KBM-7 (cell line): ENCODE measurements around the gene FUT7.
A peak's percentile ranks its signal among the peaks of the same experiment; 100 is the strongest.

Experiments
- DNase-seq: peaks from one replicate; pipeline ENCODE4 v3.0.0-alpha.2; 2015
- in situ Hi-C: fragments of 300-500 bp; cut with MboI; formaldehyde crosslinking; loops from 2 replicates; pipeline ENCODE4 v1.14.3; 2020; ENCODE audit warnings: low sequenced_read_pairs, low pct_unique_long_range_greater_than_20kb, mixed read lengths

FUT7 gene

DNA sequence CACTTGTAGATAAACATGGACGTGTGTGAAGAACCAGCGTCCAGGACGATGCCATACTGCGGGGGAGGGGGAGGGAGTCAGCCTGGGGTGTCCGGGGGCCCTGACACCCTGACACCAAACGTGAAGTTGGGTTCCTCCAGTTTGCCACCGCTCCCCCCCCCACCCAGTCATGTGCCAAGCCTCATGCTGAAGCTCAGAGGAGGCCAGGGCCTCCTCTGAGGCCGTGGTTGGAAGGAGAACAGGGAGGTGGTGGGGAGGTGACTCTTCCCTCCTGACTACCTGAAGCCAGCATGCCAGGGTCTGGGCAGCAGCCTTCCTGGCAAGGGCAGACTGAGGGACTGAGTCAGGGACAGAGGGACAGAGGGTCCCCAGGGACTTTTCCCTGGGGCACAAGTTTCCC lies 20.4 kb upstream of the FUT7 start:
- in situ Hi-C loops = no loop called here
- no peak for DNase-seq

DNA sequence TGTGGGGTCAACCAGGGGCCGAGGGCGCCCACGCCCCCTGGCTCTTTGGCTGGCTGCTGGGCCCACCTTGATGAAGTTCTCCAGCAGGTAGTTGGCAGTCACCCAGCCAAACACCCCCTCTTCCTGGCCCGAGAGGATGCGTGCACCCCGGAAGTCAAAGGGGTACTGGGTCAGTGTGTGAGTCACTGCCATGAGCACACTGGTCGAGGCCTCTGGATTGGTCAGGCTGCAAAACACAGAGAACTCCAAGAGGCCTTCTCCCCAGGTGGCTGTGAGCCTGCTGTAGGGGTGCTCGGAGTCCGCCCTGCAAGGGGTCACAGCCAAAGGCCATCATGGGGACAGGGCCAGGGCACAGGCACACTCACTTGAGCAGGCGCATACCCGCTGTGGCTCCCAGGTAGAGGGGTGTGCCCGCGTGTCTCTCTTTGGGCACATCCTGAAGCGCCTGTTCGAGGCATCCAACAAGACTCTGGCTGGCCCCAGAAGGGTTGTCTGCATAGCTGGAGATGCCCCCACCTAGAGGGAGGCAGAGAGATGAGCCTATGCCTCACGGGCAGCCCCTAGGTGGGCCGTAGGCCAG lies 19.3 kb upstream of the FUT7 start:
- in situ Hi-C loops = no loop called here
- DNase-seq = no peak

DNA sequence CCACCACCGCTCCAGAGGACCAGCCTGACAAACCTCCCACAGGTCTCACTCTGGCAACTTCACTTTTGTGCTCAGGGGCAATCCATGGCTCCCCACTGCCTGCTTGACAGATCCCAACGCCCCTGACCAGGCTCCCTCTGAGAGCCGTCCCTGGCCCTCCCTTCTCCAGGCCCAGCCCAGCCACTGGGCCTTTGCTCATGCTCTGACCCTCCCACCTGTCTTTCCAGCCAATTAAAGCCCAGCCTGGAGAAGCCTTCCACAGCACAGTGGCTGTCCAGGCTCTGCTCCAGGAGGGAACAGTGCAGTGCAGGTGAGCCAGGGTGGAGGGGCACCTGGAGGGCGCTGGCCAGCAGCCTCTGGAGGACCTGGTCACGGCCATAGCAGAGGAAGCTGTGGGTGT lies 18.7 kb upstream of the FUT7 start:
- DNase-seq = no peak
- in situ Hi-C loops = no loop called here

DNA sequence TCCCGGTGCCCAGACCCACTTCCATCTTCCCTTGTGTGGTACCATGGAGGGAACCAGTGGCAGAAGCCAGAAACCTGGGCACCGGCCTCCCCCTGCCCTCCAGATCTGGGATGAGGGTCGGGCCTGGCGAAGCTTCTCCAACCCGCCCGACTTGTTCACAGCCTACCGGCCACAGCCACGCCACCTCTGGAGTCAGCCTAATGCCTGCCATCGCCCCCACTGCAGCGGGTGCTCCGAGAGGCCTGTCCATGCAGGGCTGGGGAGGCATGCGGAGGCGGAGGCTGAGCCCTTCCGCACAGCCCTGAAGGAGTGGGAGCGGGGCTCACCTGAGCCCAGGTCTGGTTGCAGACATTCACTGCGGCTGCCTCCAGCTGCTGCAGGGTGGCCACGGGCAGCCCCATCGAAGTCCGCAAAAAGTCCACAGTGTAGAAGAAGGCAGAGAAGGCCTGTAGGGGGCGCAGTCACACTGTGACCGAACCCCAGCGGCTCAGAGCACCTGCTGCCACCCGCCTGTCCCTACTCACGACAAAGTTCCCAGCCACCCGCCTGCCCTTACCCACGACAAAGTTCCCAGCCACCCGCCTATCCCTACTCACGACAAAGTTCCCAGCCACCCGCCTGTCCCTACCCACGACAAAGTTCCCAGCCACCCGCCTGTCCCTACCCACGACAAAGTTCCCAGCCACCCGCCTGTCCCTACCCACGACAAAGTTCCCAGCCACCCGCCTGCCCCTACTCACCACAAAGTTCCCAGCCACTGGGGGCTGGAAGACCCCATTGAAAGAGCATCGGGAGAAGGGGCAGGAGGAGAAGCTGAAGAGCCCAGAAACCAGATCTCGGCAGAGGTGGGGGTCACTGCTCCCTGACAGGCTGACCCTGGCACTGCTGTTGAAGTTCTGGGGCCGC lies 17.9 kb upstream of the FUT7 start:
- DNase-seq = peak; percentile 76
- in situ Hi-C loops = no loop called here

DNA sequence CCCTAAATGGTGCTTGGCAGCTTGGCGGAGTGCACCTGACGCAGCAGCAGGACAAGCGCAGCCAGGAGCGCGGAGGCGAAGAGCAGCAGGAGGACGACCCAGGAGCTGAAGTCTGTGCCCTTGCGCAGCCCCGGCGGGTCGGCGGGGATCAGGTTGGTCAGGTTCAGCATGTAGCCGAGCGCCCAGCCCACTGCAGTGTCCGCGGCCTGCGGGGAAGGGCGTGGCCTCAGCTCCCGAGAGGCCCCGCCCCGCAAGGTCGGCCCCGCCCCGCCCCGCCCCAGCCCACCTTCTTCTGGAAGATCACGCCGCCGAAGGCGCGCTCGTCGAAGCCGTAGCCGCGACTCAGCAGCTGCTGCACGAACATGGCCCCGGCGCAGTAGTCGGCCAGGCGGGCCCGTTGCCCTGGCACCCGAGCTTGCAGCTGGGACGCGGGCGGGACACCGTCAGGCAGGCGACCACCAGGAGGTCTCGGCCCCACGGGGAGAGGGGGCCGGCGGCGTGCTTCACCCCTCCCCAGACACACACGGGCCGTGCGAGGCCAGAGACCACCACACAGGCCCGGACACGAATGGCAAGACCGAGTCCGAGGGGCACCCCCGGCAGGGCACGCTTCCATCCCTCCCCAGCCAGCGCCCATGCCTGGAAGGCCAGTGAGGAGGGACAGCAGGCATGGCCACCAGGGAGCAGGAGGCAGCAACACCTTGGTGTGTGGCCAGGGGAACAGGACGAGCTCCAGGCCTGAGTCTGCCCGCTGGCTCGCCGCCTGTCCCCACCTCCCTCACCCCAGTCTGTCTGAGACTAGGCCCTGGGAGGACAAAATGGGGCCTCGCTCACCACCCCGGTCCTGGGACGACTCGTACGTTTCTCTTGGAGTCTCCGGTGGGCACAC lies 17.0 kb upstream of the FUT7 start:
- DNase-seq = no peak
- in situ Hi-C loops = no loop called here

DNA sequence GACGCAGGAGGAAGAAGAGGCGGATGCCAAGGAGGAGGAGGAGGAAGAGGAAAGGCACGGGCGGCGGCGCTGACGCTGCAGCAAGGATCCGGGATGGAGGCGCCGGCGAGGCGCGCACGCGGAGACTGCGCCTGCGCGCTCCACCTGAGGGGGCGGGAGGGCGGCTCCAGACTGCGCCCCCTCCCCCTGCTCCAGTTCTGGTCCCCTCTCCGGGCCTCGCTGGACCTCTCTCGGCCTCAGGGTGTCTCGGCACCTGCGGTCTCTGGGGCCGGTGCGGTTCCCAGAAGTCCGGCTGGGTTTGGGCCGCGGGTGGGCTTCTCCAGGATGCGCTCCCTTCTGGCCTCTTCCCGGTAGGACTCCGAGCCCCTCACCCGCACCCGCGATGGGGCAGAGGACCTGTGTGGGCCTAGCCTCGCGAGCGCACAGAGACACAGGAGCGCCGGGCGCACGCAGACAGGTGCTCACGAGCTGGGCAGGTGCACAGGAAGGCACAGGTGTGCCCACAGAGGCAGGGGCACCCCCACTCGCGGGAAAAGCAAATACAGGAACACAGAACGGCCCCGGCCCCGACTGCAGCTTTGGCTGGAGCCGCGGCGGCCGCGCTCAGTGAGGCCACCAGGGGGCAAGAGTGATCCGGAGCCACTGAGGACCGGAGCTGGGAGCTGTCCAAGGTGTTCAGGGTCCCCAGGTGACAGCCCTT lies 14.3 kb upstream of the FUT7 start, which contains the start of gene NPDC1:
Gene NPDC1, minus strand, starts transcription at position 90 of the 700 bp plus-strand sequence. CDS start 188 bp downstream, outside the sequence.
- peak; percentile 90 for DNase-seq
- in situ Hi-C loops = no loop called here

DNA sequence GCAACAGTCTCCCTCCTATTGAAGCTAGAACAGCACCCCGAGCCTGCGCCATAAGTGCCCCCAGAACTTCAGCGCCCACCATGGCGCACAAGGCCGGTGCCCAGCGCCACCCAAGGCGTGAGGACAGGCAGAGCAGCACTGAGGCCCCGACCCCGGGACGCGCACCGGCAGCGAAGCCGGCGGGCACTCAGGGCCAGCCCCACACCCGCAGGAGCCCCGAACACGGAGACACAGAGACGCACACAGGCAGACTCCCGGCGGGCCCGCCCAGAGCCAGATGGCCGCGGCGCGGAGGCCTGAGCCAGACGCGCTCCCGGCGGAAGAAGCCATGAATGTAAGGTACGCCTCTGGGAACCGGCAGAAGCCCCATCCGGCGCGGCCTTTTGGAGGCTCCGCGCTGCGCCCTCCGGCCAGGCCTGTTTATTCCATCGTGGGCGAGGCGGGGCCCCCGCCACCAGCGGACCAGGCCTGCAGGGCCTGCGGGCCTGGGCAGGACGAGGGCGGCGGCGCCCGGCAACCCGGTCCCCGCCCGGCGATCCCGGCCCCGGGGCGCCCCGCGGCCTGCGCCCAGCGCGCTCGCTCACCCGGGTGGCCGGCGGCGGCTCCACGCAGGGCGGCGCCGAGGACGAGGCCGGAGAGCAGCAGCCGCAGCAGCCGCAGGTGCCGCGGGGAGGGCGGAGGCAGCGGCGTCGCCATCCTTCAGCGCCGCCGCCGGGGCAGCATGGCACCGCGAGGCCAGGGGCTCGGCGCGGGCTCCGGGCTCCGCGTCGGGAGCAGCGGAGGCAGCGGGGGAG lies 13.6 kb upstream of the FUT7 start:
- in situ Hi-C loops = no loop called here
- DNase-seq = no peak

DNA sequence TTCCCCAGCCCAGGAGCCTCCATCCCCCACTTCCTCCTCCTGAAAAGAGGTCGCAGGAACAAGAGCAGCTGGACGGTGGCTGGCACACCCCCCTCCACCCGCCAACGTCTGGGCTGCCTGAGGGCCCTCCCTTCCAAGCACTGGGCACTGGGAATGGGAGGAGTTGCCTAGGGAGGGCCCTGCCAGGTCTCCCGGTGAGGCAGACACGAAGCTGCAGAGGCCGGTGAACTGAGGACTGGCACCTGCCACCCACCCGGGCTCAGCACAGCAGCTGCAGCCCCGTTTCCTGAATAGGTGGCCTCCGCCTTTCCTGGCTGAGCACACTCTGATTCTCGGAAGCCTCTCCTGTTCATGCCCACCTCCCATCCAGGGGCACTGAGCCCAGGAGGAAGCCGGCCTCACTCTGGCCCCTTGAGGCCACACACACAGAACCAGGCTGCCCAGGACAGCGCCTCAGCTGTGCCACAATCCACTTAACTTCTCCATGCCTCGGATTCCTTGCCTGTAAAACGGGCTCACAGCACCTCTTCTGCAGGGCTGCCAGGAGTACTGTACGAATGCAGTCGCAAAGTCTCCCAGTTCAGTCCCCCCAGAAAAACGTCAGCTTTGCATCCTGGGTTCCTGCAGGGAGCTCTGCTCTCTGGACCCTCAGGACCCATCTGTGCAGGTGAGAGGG lies 12.8 kb upstream of the FUT7 start:
- in situ Hi-C loops = no loop called here

DNA sequence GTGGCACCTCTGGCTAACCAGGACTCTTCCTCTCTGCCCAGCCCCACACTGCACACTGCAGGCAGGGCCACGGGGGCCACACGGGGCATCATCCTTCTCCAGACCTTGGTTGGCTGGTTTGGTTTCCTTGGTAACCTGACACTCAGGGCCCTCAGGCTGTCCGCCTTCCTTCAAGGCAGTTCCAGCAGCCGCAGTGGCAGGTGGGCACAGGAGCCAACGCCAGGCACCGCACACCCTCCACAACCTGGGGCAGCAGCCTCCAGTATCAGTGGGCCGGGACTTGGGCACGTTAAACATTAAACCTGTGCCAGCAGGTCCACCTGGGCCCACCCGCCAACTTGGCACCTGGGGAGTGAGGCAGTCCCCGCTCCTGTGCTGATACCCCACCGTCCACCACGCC lies 12.1 kb upstream of the FUT7 start:
- DNase-seq = no peak
- in situ Hi-C loops = no loop called here

More for the DNA sequence above, 12.8 kb upstream of the FUT7 start:
- DNase-seq = peak; percentile 55

DNA sequence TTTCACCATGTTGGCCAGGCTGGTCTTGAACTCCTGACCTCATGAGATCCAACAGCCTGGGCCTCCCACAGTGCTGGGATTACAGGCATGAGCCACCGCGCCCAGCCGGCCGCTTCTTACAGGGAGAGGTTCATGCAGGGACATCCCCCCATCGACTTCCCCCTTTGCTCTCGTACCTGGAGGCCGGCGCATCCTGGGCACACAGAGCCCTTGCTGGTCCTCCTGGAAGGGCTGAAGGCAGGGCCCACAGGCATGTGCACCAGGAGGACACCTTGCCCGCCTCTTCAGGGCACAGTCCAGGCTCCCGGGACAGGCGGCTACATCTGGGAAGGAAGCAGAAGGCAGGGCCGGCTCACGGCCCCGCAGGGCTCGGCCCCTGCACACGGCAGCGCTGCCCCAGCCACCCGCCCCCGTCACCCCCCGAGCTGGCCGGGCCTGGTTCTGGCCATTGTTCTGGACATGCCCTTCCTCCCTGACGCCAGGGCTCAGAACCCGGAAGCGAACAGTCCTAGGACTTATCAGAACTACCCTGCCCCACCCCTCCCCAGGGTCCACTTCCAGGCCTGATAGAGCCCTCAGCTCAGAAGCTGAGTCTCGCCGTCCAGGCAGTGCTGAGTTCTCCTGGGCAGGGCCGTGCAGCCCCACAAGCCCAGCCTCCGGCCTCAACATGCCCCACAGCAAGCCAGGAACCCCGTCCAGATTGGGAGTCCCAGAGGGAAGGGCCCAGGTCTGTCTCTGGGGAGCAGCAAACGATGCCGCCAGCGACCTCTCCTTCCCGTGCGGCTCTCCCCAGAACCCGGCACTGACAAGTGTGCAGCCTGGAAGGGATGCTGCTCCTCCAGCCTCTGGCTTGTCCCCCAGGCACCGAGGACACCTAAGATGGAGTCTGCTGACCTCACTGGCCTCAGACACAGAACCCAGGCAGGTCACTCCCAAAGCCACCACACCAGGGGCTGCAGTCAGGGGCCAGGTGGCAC lies 11.2 kb upstream of the FUT7 start:
- in situ Hi-C loops = no loop called here
- DNase-seq = no peak

DNA sequence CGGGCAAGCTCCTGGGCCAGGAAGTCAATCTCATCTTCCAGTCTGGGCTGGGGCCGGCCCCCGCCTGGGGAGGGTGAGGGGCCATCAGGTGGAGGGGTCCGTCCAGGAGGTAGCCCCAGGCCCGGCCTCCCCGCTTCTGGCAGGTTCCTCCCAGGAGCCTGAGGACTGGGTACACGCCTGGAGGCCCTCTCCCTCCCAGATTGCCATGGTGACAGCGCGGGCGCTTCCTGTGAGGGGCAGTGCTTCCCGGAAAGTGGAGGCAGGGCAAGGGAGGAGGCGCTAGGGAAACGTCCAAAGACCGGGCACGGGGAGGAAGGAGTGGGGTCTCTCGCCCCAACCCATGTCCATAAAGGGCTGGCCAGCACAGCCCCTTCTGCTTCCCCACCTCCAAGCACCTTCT lies 9.2 kb upstream of the FUT7 start:
- no peak for DNase-seq
- in situ Hi-C loops = no loop called here

DNA sequence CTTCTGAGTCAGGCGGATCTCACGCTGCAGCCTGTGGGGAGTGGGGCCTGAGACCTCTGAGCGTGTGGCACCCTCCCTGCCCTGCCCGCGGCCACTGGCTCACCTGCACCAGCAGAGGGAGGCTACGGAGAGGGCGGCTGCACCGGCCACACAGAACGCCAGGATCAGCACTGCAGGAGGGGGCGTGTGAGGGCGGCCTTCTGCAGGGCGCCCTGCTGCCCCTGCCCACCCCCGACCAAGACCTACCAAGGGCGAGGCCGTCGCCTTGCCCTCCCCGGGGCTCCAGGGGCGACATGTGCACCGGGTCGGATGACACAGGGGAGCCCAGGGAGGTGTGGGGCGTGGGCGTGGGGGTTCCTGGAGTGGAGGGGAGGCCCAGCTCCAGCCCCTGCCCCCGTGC lies 8.7 kb upstream of the FUT7 start:
- DNase-seq = no peak
- in situ Hi-C loops = no loop called here

DNA sequence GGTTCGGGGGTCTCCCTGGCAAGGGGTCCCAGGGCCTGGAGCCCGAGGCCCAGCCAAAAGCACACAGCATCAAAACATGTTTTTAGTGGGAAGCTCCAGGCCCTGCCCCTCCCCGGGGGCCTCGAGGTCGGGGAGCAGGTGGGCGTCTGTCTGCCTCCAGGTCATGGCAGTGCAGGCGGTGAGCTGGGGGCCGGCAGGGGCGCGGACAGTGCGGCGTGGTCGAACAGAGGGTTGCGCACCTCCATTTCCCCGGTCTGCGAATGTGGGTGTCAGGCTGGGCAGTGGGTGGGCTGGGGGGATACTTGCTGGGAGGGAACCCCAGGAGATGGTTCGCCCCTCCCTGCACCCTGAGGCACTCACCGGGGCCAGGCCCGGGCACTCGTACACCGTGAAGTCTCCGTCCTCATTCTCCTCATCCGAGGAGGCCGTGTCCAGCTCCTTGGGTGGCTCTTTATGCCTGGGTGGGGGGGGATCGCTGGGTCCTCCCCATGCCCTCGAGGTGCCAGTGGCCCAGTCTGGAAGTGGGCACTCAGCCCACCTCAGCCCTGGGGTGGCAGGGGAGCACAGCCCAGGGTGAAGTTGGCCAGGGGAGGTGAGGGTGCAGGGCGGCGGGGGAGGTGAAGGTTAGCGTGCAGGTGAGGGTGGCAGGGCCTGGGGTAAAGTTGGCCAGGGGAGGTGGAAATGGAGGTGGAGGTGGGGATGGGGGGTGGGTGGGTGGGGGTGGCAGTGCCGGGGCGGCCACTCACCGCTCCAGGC lies 7.9 kb upstream of the FUT7 start:
- in situ Hi-C loops = no loop called here
- no peak for DNase-seq

DNA sequence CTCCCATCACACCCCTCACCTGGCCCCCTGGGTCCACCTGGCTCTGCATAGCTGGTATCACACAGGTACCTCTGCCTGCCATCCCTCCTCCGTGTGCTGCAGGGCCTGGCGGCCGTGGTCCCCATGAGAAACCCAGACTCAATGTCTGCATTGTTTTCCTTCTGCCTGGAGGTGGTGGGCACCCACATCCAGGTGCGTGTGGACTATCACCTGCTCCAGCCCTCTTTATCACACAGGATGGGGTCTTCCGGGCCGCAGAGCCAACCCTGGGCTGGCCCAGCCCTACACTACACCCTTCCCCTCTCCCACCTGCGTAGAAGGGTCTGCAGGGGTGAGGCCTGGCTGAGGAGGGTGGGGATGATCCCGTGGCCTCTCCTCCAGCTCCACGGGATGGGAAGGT lies 7.0 kb upstream of the FUT7 start:
- DNase-seq = no peak
- in situ Hi-C loops = no loop called here

DNA sequence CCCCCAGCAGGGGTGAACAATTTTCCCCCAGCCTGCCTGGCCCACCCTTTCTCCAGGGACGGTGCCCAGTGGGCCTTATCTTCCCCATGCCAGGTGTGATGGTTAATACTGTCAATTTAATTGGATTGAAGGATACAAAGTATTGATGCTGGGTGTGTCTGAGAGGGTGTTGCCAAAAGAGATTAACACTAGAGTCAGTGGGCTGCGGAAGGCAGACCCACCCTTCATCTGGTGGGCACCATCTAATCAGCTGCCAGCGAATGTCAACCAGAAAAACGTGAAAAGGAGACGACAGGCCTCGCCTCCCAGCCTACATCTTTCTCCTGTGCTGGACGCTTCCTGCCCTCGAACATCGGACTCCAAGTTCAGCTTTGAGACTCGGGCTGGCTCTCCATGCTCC lies 5.6 kb upstream of the FUT7 start:
- in situ Hi-C loops = no loop called here
- no peak for DNase-seq

DNA sequence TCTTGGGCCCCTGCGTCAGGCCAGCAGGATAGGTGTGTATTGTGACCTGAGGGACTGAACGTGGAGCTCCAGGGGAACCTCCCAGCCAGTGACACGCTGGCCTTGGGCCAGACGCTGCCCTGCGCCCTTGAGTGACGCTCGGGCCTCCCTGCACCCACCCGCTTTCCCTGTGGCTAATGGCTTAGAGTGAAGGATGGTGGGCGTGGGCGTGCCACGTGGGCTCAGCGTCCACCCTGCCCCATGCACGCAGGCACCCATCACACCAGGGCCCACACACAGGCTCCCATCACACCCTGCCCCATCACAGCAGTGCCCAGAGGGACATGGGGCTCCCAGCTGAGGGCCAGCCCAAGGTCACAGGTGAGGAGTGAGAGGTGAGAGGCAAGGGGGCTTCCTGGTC lies 5.1 kb upstream of the FUT7 start:
- DNase-seq = no peak

More for the DNA sequence above, 5.1 kb upstream of the FUT7 start:
- in situ Hi-C loops = no loop called here
